Central memory CD8-positive, alpha-beta T cell (primary cell): ENCODE measurements around the gene MSANTD3.
A peak's percentile ranks its signal among the peaks of the same experiment; 100 is the strongest.
"Not testable (repeated sequence)": the region's sequence is repeated elsewhere in the genome, so short reads cannot be mapped to it uniquely, and the experiment has no call there.

ENCODE experiments used
- ATAC-seq: fragments of 150-1000 bp; cut with Tn5 transposase; replicated peaks from 2 replicates; pipeline ENCODE4 v1.10.0; 2022; ENCODE audit warnings: mild to moderate bottlenecking, moderate FRiP score, moderate number of reproducible peaks; ENCODE audit not compliant: poor library complexity, severe bottlenecking; ENCODE audit errors: extremely low read depth
- DNase-seq, 2 donors: peaks; one replicate each; pipeline ENCODE4 v3.0.0; 2021; ENCODE audit warnings: low spot score in 2 of 2
- H3K27ac Mint-ChIP-seq: one replicate; pipeline ENCODE4 v1.8.0; 2022; ENCODE audit warnings: low read depth, mild to moderate bottlenecking, moderate library complexity, mixed read lengths
- H3K27me3 Mint-ChIP-seq: one replicate; pipeline ENCODE4 v1.8.0; 2022; ENCODE audit warnings: mixed read lengths
- H3K36me3 Mint-ChIP-seq: one replicate; pipeline ENCODE4 v1.8.0; 2022; ENCODE audit warnings: mild to moderate bottlenecking, moderate library complexity, mixed read lengths; ENCODE audit not compliant: insufficient read depth
- H3K4me1 Mint-ChIP-seq: one replicate; pipeline ENCODE4 v1.8.0; 2022; ENCODE audit warnings: mixed read lengths
- H3K4me3 Mint-ChIP-seq: one replicate; pipeline ENCODE4 v1.8.0; 2022; ENCODE audit warnings: mild to moderate bottlenecking, moderate library complexity, mixed read lengths
- H3K9me3 Mint-ChIP-seq: one replicate; pipeline ENCODE4 v1.8.0; 2022; ENCODE audit warnings: mixed read lengths

The MSANTD3 gene

GRCh38 chr9:100411472-100412283, 15.3 kb upstream of the MSANTD3 start:
- H3K27ac Mint-ChIP-seq = no peak overlapping the region
- H3K36me3 Mint-ChIP-seq = peaks cover 1% of the 10 kb centered on the region
- peak; percentile 53 to 67 for DNase-seq
- peak; percentile 98 for ATAC-seq
- H3K9me3 Mint-ChIP-seq = no peaks in the 10 kb centered on the region
- peaks cover 10% of the 10 kb centered on the region for H3K4me1 Mint-ChIP-seq
- peaks cover 24% of the 10 kb centered on the region for H3K27me3 Mint-ChIP-seq
- H3K4me3 Mint-ChIP-seq = peak overlapping the region; percentile 80

- no peak overlapping the region for H3K27ac Mint-ChIP-seq
- H3K4me3 Mint-ChIP-seq = no peak overlapping the region
- ATAC-seq (no peak), DNase-seq (no peak)
- H3K36me3 Mint-ChIP-seq = peaks cover 1% of the 10 kb centered on the region
- H3K27me3 Mint-ChIP-seq = peaks cover 23% of the 10 kb centered on the region
- peaks cover 10% of the 10 kb centered on the region for H3K4me1 Mint-ChIP-seq
- H3K9me3 Mint-ChIP-seq = no peaks in the 10 kb centered on the region
Measured at GRCh38 chr9:100413839-100414420, 13.0 kb upstream of the MSANTD3 start.

GRCh38 chr9:100417815-100418214, 9.1 kb upstream of the MSANTD3 start:
- Mint-ChIP-seq H3K9me3 (no peaks in the 10 kb centered on the region), H3K4me1 (no peaks in the 10 kb centered on the region), H3K27me3 (peaks cover 51% of the 10 kb centered on the region), H3K36me3 (no peaks in the 10 kb centered on the region), H3K27ac (no peak overlapping the region), H3K4me3 (no peak overlapping the region)
- DNase-seq (no peak), ATAC-seq (no peak)

- H3K4me1 Mint-ChIP-seq = no peaks in the 10 kb centered on the region
- H3K36me3 Mint-ChIP-seq = no peaks in the 10 kb centered on the region
- H3K27ac Mint-ChIP-seq = no peak overlapping the region
- no peak for DNase-seq
- H3K27me3 Mint-ChIP-seq = peaks cover 51% of the 10 kb centered on the region
- H3K4me3 Mint-ChIP-seq = no peak overlapping the region
- no peak for ATAC-seq
- H3K9me3 Mint-ChIP-seq = no peaks in the 10 kb centered on the region
Measured at GRCh38 chr9:100419166-100419565, 7.8 kb upstream of the MSANTD3 start.

GRCh38 chr9:100421116-100421515, 5.8 kb upstream of the MSANTD3 start:
- not testable (repeated sequence) for H3K4me1 Mint-ChIP-seq, ATAC-seq

GRCh38 chr9:100425758-100426157, 1.2 kb upstream of the MSANTD3 start:
- H3K27ac Mint-ChIP-seq = peak overlapping the region; percentile 90
- H3K4me3 Mint-ChIP-seq = peak overlapping the region; percentile 98
- DNase-seq (no peak), ATAC-seq (no peak)
- peaks cover 38% of the 10 kb centered on the region for H3K4me1 Mint-ChIP-seq
- peaks cover 13% of the 10 kb centered on the region for H3K27me3 Mint-ChIP-seq
- H3K9me3 Mint-ChIP-seq = no peaks in the 10 kb centered on the region
- H3K36me3 Mint-ChIP-seq = peaks cover 3% of the 10 kb centered on the region

More at GRCh38 chr9:100421116-100421515, 5.8 kb upstream of the MSANTD3 start:
- not testable (repeated sequence) for DNase-seq, H3K36me3 Mint-ChIP-seq, H3K27ac Mint-ChIP-seq, H3K4me3 Mint-ChIP-seq, H3K9me3 Mint-ChIP-seq
- peaks cover 51% of the 10 kb centered on the region for H3K27me3 Mint-ChIP-seq

- peaks cover 12% of the 10 kb centered on the region for H3K27me3 Mint-ChIP-seq
- H3K4me3 Mint-ChIP-seq = peak overlapping the region; percentile 98
- H3K4me1 Mint-ChIP-seq = peaks cover 39% of the 10 kb centered on the region
- DNase-seq (no peak), ATAC-seq (no peak)
- peaks cover 3% of the 10 kb centered on the region for H3K36me3 Mint-ChIP-seq
- no peaks in the 10 kb centered on the region for H3K9me3 Mint-ChIP-seq
- peak overlapping the region; percentile 90 for H3K27ac Mint-ChIP-seq
Measured at GRCh38 chr9:100426189-100426529, 784 bp upstream of the MSANTD3 start.

GRCh38 chr9:100427366-100428263, 672 bp downstream of the MSANTD3 start:
- H3K4me3 Mint-ChIP-seq = peak overlapping the region; percentile 80
- H3K27me3 Mint-ChIP-seq = no peaks in the 10 kb centered on the region
- H3K4me1 Mint-ChIP-seq = peaks cover 47% of the 10 kb centered on the region
- peak overlapping the region; percentile 58 for H3K27ac Mint-ChIP-seq
- no peaks in the 10 kb centered on the region for H3K9me3 Mint-ChIP-seq
- DNase-seq = no peak
- H3K36me3 Mint-ChIP-seq = peaks cover 3% of the 10 kb centered on the region
- ATAC-seq = peak; percentile 55

- peak overlapping the region; percentile 58 for H3K27ac Mint-ChIP-seq
- H3K4me3 Mint-ChIP-seq = no peak overlapping the region
- DNase-seq (no peak), ATAC-seq (no peak)
- H3K27me3 Mint-ChIP-seq = no peaks in the 10 kb centered on the region
- H3K4me1 Mint-ChIP-seq = peaks cover 56% of the 10 kb centered on the region
- H3K36me3 Mint-ChIP-seq = peaks cover 3% of the 10 kb centered on the region
- no peaks in the 10 kb centered on the region for H3K9me3 Mint-ChIP-seq
Measured at GRCh38 chr9:100428871-100429654, 2.1 kb downstream of the MSANTD3 start.

- Mint-ChIP-seq H3K27ac (peak overlapping the region; percentile 60), H3K4me3 (no peak overlapping the region)
Measured at GRCh38 chr9:100430286-100430940, 3.5 kb downstream of the MSANTD3 start.

GRCh38 chr9:100431886-100432285, 4.9 kb downstream of the MSANTD3 start:
- H3K4me3 Mint-ChIP-seq = no peak overlapping the region
- no peaks in the 10 kb centered on the region for H3K27me3 Mint-ChIP-seq
- H3K27ac Mint-ChIP-seq = no peak overlapping the region
- no peaks in the 10 kb centered on the region for H3K9me3 Mint-ChIP-seq
- ATAC-seq (no peak), DNase-seq (no peak)
- H3K4me1 Mint-ChIP-seq = peaks cover 53% of the 10 kb centered on the region
- H3K36me3 Mint-ChIP-seq = peaks cover 3% of the 10 kb centered on the region

More at GRCh38 chr9:100430286-100430940, 3.5 kb downstream of the MSANTD3 start:
- Mint-ChIP-seq H3K27me3 (no peaks in the 10 kb centered on the region), H3K36me3 (peaks cover 3% of the 10 kb centered on the region), H3K9me3 (no peaks in the 10 kb centered on the region), H3K4me1 (peaks cover 63% of the 10 kb centered on the region)
- ATAC-seq = no peak
- no peak for DNase-seq
